Dendritic cell treated with granulocyte-macrophage colony-stimulating factor and Interleukin-4, amounts not matched to agents 40 ng/mL and 50 ng/mL, for 4 days (primary cell): ENCODE measurements around the gene APBA2.

Experiments
- H3K27ac Mint-ChIP-seq: one replicate; pipeline ENCODE4 v1.8.0; 2022; ENCODE audit warnings: mild to moderate bottlenecking, mixed read lengths
- H3K27me3 Mint-ChIP-seq: one replicate; pipeline ENCODE4 v1.8.0; 2022; ENCODE audit warnings: mild to moderate bottlenecking, mixed read lengths
- H3K36me3 Mint-ChIP-seq: one replicate; pipeline ENCODE4 v1.8.0; 2022; ENCODE audit warnings: low read depth, mixed read lengths
- H3K4me1 Mint-ChIP-seq: one replicate; pipeline ENCODE4 v1.8.0; 2022; ENCODE audit warnings: low read depth, mixed read lengths
- H3K4me3 Mint-ChIP-seq: one replicate; pipeline ENCODE4 v1.8.0; 2022; ENCODE audit warnings: mild to moderate bottlenecking, moderate library complexity, mixed read lengths
- H3K9me3 Mint-ChIP-seq: one replicate; pipeline ENCODE4 v1.8.0; 2022; ENCODE audit warnings: mixed read lengths
- intact Hi-C: fragments of 100-400 bp; cut with micrococcal nuclease; formaldehyde crosslinking; loops from one replicate; pipeline ENCODE4 v1.15.0; 2022

Gene APBA2

GRCh38 chr15:29053006-29053405 is 167.2 kb downstream of the APBA2 start:
- Mint-ChIP-seq H3K9me3 (no peaks in the 10 kb centered on the region), H3K4me1 (no peaks in the 10 kb centered on the region), H3K36me3 (no peaks in the 10 kb centered on the region), H3K27me3 (no peaks in the 10 kb centered on the region), H3K4me3 (no peak overlapping the region), H3K27ac (no peak overlapping the region)
- intact Hi-C loops: no loop called here

- no peaks in the 10 kb centered on the region for H3K4me1 Mint-ChIP-seq
- no peak overlapping the region for H3K27ac Mint-ChIP-seq
- no peaks in the 10 kb centered on the region for H3K9me3 Mint-ChIP-seq
- no peaks in the 10 kb centered on the region for H3K36me3 Mint-ChIP-seq
- H3K4me3 Mint-ChIP-seq: no peak overlapping the region
- intact Hi-C loops: no loop called here
- H3K27me3 Mint-ChIP-seq: no peaks in the 10 kb centered on the region
Measured at GRCh38 chr15:29053661-29054131, 167.9 kb downstream of the APBA2 start.

- Mint-ChIP-seq H3K4me3 (no peak overlapping the region), H3K27ac (no peak overlapping the region), H3K36me3 (no peaks in the 10 kb centered on the region), H3K9me3 (no peaks in the 10 kb centered on the region), H3K27me3 (no peaks in the 10 kb centered on the region), H3K4me1 (no peaks in the 10 kb centered on the region)
- intact Hi-C loops: no loop called here
Measured at GRCh38 chr15:29054171-29055045, 168.6 kb downstream of the APBA2 start.

GRCh38 chr15:29055876-29056275 is 170.1 kb downstream of the APBA2 start:
- Mint-ChIP-seq H3K27ac (no peak overlapping the region), H3K9me3 (no peaks in the 10 kb centered on the region), H3K27me3 (no peaks in the 10 kb centered on the region), H3K4me1 (no peaks in the 10 kb centered on the region), H3K4me3 (no peak overlapping the region), H3K36me3 (no peaks in the 10 kb centered on the region)
- intact Hi-C loops: no loop called here

GRCh38 chr15:29056839-29057450 is 171.2 kb downstream of the APBA2 start:
- Mint-ChIP-seq H3K4me3 (no peak overlapping the region), H3K9me3 (no peaks in the 10 kb centered on the region), H3K4me1 (no peaks in the 10 kb centered on the region), H3K27ac (no peak overlapping the region), H3K27me3 (no peaks in the 10 kb centered on the region), H3K36me3 (no peaks in the 10 kb centered on the region)
- intact Hi-C loops: no loop called here

- no peak overlapping the region for H3K27ac Mint-ChIP-seq
- no peaks in the 10 kb centered on the region for H3K27me3 Mint-ChIP-seq
- H3K4me3 Mint-ChIP-seq: no peak overlapping the region
- no peaks in the 10 kb centered on the region for H3K9me3 Mint-ChIP-seq
- H3K36me3 Mint-ChIP-seq: no peaks in the 10 kb centered on the region
- H3K4me1 Mint-ChIP-seq: no peaks in the 10 kb centered on the region
- intact Hi-C loops: no loop called here
Measured at GRCh38 chr15:29057856-29058255, 172.1 kb downstream of the APBA2 start.

GRCh38 chr15:29058903-29059539 is 173.2 kb downstream of the APBA2 start:
- intact Hi-C loops: no loop called here
- no peaks in the 10 kb centered on the region for H3K4me1 Mint-ChIP-seq
- H3K27ac Mint-ChIP-seq: no peak overlapping the region
- no peaks in the 10 kb centered on the region for H3K27me3 Mint-ChIP-seq
- H3K9me3 Mint-ChIP-seq: no peaks in the 10 kb centered on the region
- no peaks in the 10 kb centered on the region for H3K36me3 Mint-ChIP-seq
- H3K4me3 Mint-ChIP-seq: no peak overlapping the region

GRCh38 chr15:29059871-29060640 is 174.3 kb downstream of the APBA2 start:
- Mint-ChIP-seq H3K4me3 (no peak overlapping the region), H3K36me3 (no peaks in the 10 kb centered on the region), H3K9me3 (no peaks in the 10 kb centered on the region), H3K27me3 (no peaks in the 10 kb centered on the region), H3K4me1 (no peaks in the 10 kb centered on the region), H3K27ac (no peak overlapping the region)
- intact Hi-C loops: no loop called here

- H3K36me3 Mint-ChIP-seq: no peaks in the 10 kb centered on the region
- H3K27me3 Mint-ChIP-seq: no peaks in the 10 kb centered on the region
- no peak overlapping the region for H3K4me3 Mint-ChIP-seq
- H3K4me1 Mint-ChIP-seq: no peaks in the 10 kb centered on the region
- no peaks in the 10 kb centered on the region for H3K9me3 Mint-ChIP-seq
- H3K27ac Mint-ChIP-seq: no peak overlapping the region
- intact Hi-C loops: no loop called here
Measured at GRCh38 chr15:29061746-29062145, 176.0 kb downstream of the APBA2 start.

- Mint-ChIP-seq H3K4me3 (no peak overlapping the region), H3K36me3 (no peaks in the 10 kb centered on the region), H3K4me1 (no peaks in the 10 kb centered on the region), H3K27ac (no peak overlapping the region), H3K27me3 (no peaks in the 10 kb centered on the region), H3K9me3 (no peaks in the 10 kb centered on the region)
- intact Hi-C loops: no loop called here
Measured at GRCh38 chr15:29062179-29062591, 176.4 kb downstream of the APBA2 start.

- Mint-ChIP-seq H3K27ac (no peak overlapping the region), H3K4me3 (no peak overlapping the region), H3K4me1 (no peaks in the 10 kb centered on the region), H3K9me3 (no peaks in the 10 kb centered on the region), H3K27me3 (no peaks in the 10 kb centered on the region), H3K36me3 (no peaks in the 10 kb centered on the region)
- intact Hi-C loops: no loop called here
Measured at GRCh38 chr15:29062626-29063025, 176.9 kb downstream of the APBA2 start.

GRCh38 chr15:29063646-29064045 is 177.9 kb downstream of the APBA2 start:
- H3K9me3 Mint-ChIP-seq: no peaks in the 10 kb centered on the region
- H3K27ac Mint-ChIP-seq: no peak overlapping the region
- no peaks in the 10 kb centered on the region for H3K27me3 Mint-ChIP-seq
- no peak overlapping the region for H3K4me3 Mint-ChIP-seq
- H3K36me3 Mint-ChIP-seq: no peaks in the 10 kb centered on the region
- intact Hi-C loops: no loop called here
- H3K4me1 Mint-ChIP-seq: no peaks in the 10 kb centered on the region

- no peak overlapping the region for H3K4me3 Mint-ChIP-seq
- no peaks in the 10 kb centered on the region for H3K9me3 Mint-ChIP-seq
- H3K4me1 Mint-ChIP-seq: no peaks in the 10 kb centered on the region
- no peak overlapping the region for H3K27ac Mint-ChIP-seq
- intact Hi-C loops: no loop called here
- no peaks in the 10 kb centered on the region for H3K36me3 Mint-ChIP-seq
- H3K27me3 Mint-ChIP-seq: no peaks in the 10 kb centered on the region
Measured at GRCh38 chr15:29064290-29064689, 178.5 kb downstream of the APBA2 start.

- Mint-ChIP-seq H3K27ac (no peak overlapping the region), H3K27me3 (no peaks in the 10 kb centered on the region), H3K4me1 (no peaks in the 10 kb centered on the region), H3K4me3 (no peak overlapping the region), H3K9me3 (no peaks in the 10 kb centered on the region), H3K36me3 (no peaks in the 10 kb centered on the region)
- intact Hi-C loops: no loop called here
Measured at GRCh38 chr15:29064731-29065130, 179.0 kb downstream of the APBA2 start.
